ENCODE data around the gene SFTPA2.

GRCh38 chr10:79582096-79582495 is 21.9 kb upstream of the SFTPA2 start:
- TF ChIP-seq POLR2AphosphoS5 (IDR thresholded peaks at IDR 0.05; ENCODE audit: low read depth, low read length): no peak
- no peak for TF ChIP-seq TAF1 (IDR thresholded peaks at IDR 0.05; ENCODE audit: borderline replicate concordance, insufficient read depth, low read length)

Measured in PFSK-1 (cell line).